GM18519 (cell line): ENCODE results near the gene CD1B.
"Not testable (repeated sequence)": the region's sequence is repeated elsewhere in the genome, so short reads cannot be mapped to it uniquely, and the experiment has no call there.

Experiments
- ATAC-seq: cut with Tn5 transposase; IDR thresholded peaks from one replicate; pipeline ENCODE4 v1.9.1; 2021; ENCODE audit warnings: mild to moderate bottlenecking, moderate library complexity; ENCODE audit not compliant: unreplicated experiment, low FRiP score

Gene CD1B

DNA sequence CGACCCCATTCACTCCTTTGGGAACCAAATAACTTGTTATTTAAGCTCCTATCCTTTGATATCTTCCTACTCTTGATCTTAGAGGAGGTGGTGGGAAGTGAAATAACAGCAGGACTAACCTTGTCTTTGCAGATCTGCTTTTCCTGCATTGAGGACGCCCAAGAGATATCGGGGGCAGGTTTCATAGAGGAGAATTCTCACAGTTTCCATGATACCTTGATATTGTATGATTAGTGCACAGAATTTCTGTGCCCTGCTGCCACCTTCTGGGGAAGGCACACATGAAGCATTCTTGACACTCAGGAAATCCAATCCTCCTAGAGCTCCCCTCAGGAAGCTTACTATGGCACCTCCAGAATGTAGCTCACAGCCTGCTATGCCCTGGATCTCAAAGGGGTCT is 1.6 kb downstream of the CD1B start:
- ATAC-seq = no peak

DNA sequence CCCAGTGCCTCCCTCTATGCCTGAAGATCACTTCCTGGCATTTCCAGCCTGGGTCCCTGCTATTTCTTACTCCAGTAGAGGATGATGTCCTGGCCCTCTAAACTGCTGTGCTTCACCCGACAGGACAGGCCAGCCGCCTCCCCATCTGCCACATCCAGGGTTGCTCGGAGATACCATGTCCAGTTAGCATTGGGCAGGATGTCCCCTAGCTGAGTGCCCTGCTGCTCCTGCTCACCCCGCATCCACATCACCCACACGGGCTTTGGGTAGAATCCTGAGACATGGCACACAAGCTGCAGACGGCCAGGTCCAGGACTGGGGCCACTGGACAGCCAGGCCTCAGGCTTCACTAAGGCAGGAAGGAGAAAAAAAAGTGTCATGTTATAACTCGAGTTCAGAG is 2.0 kb downstream of the CD1B start:
- ATAC-seq = no peak

DNA sequence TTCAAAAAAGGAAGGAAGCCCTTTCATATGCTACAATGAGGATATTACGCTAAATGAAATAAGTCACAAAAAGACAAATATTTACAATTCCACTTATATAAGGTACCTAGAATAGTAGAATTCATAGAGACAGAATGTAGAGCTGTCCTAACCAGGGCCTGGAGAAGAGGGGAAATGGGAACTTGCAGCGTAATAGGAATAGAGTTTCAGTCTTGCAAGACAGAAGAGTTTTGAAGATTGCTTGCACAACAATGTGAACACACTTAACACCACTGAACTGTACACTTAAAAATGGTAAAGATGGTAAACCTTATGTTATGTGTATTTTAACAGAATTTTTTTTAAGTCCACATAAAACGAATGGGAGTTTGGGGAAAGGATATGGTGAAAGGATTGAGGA is 2.9 kb downstream of the CD1B start:
- ATAC-seq = no peak

DNA sequence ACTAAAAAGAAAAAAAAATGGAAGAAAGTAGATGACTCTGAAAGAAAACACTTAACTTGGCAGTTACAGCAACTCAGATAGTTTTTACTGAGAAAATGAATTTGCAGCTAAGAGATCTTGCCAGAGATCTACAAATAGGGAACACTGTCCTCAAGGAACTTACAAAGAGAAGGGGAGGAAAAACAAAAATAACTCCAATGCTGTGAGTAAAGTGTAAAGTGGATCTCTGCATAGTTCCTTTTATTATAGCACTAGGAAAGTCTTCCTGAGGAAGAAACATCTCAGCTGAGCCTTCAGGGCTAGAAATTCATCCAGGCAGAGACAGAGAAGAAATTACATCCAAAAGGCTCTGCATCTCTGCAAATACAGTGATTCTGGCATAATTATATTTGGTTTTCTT is 3.9 kb downstream of the CD1B start:
- ATAC-seq = no peak

DNA sequence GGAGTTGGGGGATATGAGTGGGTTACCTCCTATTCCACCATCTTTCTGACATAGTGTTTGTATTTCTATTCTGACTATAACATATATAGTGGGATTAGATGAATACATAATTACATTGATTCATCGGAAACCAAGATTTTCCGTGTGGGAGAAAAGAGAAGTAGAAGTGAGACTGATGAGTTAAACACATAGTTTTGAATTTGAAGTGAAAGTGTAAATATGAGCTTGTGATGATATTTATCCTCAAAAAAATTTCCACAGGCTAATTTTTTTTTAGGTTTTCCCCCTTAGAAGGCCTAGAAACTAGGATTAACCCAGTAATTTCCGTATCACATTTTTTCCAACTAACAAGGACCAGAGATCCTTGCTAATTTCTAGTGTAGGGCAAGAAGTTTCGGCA is 6.9 kb downstream of the CD1B start:
- ATAC-seq = no peak

DNA sequence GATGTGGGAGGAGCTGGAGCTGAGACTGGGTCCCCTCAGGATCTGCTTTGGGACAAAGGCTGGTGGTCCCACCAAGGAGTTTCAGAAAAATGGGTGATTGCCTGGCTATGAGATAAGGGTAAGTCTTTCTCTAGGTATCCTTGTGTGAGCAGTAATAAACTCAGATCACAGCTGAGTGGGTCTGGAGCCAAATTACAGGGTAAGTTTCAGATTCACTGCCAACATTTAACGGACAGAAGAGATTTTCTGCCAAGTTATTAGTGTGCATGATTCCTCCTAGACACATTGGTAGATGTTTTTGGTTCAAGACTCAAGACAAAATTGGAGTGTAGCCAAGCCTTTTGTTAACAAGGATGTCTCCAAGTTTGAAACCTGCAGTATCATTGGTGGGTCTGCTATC is 7.5 kb downstream of the CD1B start:
- no peak for ATAC-seq

DNA sequence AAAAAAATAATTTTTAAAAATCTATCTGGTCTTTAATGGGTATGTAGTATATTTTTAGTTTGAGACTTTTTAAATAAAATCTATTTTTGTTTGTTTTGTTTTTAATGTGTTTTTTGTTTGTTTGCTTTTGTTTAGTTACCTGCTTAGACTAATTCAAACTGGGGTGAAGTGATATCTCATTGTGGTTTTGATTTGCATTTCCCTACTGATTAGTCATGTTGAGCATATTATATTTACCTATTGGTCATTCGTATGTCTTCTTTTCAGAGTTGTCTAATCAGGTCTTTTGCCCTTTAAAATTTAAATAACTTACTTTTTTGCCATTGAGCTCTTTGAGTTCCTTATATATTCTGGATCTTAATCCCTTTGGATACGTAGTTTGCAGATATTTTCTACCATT is 20.3 kb downstream of the CD1B start:
- peak; percentile 28 for ATAC-seq

DNA sequence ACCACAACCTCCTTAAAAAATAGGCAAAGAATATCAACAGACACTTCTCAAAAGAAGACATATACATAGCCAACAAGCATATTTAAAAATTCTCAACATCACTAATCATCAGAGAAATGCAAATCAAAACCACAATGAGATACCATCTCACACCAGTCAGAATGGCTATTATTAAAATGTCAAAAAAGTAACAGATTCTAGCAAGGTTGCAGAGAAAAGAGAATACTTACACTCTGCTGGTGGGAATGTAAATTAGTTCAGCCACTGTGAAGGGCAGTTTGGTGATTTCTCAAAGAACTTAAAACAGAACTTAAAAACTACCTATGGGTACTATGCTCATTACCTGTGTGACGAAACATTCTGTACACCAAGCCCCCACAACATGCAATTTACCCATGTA is 20.7 kb downstream of the CD1B start:
- ATAC-seq = peak; percentile 71

DNA sequence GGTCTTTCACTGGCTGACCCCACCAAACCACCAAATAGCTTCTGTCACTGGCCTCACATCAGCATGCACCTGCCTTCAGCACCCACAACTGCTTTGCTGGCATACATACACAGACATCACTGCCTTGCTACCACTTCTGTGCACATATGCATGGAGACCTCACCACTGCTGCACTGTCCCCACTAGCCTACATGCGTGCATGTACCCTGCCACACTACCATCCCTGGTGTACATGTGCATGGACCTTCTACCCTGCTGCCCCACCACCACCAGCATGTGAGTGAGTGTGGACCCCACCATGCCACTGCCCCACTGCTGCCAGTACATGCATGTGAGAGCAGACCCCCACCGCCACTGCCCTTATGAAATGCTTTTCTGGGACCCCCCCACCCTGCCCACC is 35.5 kb downstream of the CD1B start:
- ATAC-seq = no peak

DNA sequence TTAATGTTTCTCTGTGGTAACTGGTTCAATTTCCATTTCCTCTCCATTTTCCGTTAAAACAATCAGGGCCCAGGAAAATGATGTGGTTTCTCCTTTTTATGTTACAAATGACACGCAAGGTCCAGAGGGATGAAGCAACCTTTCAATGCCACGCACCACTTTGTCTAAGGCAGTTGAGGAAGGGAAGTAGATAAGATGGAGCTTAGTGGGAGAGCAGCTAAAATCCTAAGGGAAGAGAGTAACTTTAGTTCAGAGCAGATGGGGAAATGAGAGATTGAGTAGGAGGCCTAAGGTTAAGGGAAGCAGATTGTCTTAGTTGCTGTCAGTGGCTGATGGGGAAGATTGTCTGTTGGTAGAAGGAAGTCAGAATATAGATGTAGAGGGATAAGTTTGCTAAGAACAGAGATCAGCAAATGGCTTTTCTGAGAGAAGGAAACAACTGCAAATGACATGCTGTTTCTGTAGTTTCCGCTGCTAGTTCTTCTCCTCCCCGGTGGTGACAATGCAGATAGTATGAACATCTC is 40.9 kb downstream of the CD1B start:
- no peak for ATAC-seq

DNA sequence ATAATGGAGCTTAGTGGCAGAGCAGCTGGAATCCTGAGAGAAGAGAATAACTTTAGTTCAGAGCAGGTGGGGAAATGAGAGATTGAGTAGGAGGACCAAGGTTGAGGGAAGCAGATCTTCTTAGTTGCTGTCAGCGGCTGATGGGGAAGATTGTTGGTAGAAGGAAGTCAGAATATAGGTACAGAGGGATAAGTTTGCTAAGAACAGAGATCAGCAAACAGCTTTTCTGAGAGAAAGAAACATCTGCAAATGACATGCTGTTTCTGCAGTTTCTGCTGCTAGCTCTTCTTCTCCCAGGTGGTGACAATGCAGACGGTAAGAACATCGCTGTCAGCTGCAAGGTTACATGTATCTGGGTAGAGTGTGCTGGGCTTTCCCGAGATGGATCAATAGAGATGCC is 41.5 kb downstream of the CD1B start, which contains the start of gene CD1C:
Gene CD1C (plus strand): TSS at position 113 of the 400 bp plus-strand sequence. CDS start 142 bp downstream, at position 255.
- ATAC-seq = no peak

DNA sequence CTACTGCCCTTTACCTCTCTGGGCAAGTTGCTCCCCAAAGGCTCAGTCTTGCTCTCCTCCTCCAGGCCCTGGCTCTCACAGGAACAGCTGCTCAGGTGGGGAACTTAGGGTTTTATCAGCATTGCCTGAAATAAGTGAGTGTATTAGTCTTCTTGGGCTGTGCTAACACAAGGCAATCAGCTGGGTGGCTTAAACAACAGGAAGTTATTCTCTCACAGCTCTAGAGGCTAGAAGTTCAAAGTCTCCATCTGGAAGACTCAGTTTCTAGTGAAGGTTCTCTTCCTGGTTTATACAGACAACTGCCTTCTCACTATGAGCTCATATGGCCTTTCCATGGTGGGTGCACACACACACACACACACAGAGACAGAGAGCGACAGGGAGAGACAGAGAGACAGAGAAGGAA is 44.4 kb downstream of the CD1B start:
- ATAC-seq = no peak

DNA sequence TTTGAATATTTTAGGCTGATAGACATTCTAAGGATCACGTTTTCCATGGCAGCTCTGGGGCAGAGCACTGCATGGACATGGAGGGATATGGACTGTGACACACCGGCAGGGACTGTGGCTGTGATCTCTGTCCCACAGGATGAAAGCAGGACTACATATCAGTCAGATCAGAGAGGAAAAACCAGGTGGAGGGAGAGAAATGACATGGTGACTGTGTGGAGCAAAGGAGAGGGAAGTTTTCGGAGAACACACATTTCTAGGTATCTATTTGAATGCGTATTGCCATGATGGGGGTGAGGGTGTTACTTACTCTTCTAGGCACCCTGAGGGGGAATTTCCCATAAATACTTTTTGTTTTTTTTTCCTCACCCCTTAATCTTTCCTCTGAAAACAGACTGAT is 44.8 kb downstream of the CD1B start:
- ATAC-seq = no peak

DNA sequence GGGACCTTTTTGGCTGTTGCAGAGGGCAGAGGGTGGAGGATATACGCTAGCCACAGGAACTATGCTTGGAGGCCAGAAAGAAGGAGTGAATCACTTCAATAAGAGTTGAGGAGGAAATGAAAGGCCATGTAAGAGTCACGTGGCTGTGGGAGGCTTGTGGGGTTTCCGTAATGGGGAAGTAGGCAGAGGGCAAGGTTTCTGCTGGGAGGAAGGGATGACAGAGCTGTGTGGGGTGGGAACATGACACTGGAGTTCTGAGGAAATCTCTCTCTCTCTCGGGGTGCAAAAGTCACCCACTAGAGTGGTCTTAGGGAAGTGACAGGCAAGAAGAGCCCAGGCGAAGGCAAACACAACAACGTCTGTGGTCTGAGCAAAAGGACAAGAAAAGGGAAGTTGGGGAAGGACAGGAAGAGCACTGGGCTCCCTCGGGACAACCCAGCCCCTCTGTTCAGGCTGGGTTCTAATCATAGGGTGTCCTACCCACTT is 45.5 kb downstream of the CD1B start:
- peak; percentile 63 for ATAC-seq

DNA sequence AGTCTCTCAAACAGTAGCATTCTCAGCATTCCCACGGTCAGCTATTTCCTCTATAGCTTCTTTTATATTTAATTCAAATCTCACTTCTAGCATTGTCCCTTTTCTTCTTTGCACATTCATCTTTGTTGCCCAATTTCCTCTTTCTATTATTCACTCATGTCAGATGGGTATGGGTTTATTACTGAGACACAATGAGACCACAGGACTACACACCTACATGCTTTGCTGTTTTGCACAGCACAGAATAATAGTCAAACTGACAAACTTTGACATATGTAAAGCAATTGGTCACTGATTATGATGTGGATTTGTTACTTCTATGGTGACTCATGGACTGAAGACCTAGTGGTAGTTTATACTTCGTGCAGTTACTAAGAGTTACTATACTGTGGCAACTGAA is 47.4 kb downstream of the CD1B start:
- ATAC-seq = peak; percentile 54

DNA sequence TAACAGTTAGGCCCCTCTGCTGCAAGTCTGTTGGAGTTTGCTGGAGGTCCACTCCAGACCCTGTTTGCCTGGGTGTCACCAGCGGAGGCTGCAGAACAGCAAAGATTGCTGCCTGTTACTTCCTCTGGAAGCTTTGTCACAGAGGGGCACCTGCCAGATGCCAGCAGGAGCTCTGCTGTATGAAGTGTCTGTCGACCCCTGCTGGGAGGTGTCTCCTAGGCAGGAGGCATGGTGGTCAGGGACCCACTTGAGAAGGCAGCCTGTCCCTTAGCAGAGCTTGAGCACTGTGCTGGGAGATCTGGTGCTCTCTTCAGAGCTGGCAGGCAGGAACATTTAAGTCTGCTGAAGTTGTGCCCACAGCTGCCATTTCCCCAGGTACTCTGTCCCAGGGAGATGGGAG is 48.9 kb downstream of the CD1B start:
- not testable (repeated sequence) for ATAC-seq
